ENCODE measurements around the gene PPFIA1. TPM values are rescaled to one million over a fixed set of nuclear protein-coding genes. Genes with fewer than 3 reads are reported as not detected.

Gene PPFIA1
- 13.7 TPM for polyA plus RNA-seq

DNA sequence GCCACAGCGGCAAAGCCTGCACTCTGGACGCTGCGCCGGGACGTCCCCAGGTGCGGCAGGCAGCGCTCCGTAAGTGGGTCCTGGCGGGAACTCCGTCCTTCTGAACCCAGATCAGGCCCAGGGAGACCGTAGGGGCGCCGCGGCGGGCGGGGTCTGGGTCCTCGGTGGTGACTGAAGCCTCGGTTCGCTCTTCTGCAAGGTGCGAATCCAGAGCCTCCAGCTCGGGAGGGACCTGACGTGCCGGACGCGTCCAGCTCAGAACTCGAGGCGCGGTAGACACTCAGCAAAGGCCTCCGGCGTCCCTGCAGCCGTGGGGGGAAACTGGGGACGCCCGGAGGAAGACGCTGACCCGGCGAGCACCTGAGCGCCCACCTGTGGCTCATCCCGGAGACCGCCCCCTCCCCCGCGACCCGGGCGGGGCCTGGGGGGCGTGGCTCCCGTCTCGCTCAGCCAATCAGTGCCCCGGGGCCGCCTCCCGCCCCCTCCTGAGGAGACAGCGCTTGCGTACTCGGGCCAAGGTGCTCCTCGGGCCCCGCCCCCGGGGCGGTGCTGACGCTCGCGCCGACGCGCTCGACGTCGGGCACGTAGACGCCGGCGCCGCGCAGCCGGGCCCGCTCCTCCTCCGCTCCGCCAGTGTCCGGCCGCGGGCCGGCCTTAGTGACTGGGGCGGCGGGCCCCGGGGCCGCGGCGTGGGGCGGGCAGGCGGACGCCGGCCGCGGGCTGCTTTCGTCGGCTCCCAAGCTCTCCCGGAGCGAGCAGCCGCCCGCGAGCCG, at the start of gene PPFIA1:
Gene PPFIA1, plus strand, starts transcription at position 587 of the 773 bp plus-strand sequence. CDS start 1,483 bp downstream, outside the sequence.
- Mint-ChIP-seq H3K27me3 (peaks cover 20% of the 10 kb centered on the region), H3K9me3 (no peaks in the 10 kb centered on the region), H3K27ac (peak within 1 kb of the TSS; percentile 64 to 94 (median 82)), H3K36me3 (peaks cover 4% of the 10 kb centered on the region), H3K4me1 (peaks cover 15 to 34% (median 29%) of the 10 kb centered on the region in 3 donors), H3K4me3 (peak within 1 kb of the TSS; percentile 85 to 95 (median 93))

DNA sequence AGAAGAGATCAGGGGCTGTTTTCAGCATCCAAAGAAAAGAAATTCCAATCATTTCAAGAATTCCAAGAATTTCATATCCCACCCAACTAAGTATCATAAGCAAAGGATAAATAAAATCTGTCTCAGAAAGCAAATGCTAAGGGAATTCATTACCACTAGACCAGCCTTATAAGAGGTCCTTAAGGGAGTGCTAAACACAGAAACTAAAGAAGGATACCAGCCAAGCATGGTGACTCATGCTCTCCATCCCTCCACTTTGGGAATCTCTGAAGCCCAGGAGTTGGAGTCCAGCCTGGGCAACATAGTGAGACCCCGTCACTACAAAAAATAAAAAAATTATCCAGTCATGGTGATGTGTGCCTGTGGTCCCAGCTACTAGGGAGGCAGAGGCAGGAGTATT, 49.6 kb upstream of the PPFIA1 start:
- Mint-ChIP-seq H3K27ac (no peak overlapping the region), H3K27me3 (peaks cover 23% of the 10 kb centered on the region), H3K4me3 (no peak overlapping the region), H3K9me3 (no peaks in the 10 kb centered on the region), H3K4me1 (no peaks in the 10 kb centered on the region), H3K36me3 (peaks cover 2% of the 10 kb centered on the region)

DNA sequence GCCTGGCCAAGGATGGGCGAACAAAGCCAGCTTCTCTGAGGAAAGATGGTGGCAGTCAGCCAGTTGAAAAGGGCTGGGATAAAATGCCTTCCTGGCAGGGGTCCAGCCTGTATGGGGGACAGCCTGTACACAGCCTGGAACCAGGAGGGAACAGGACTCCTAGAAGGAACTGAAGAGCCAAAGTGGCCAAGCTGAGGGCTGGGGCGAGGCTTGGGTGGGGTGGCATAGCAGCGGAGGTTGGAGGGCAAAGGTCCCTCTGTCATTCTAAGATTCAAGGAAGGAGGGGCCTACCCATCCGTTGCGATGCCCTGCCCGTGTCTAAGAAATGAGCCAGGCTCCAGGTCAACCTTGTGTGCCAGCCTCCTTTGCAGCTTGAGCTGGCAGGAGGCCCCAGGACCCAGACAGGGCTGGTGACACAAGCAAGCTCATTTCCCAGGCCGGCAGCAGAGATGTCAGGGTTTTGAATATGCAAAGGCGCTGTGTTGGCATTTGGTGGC, 44.8 kb upstream of the PPFIA1 start:
- no peak overlapping the region for H3K4me3 Mint-ChIP-seq
- no peak overlapping the region for H3K27ac Mint-ChIP-seq
- H3K27me3 Mint-ChIP-seq, result peaks cover 5% of the 10 kb centered on the region
- no peaks in the 10 kb centered on the region for H3K4me1 Mint-ChIP-seq
- no peaks in the 10 kb centered on the region for H3K36me3 Mint-ChIP-seq
- H3K9me3 Mint-ChIP-seq, result no peaks in the 10 kb centered on the region

DNA sequence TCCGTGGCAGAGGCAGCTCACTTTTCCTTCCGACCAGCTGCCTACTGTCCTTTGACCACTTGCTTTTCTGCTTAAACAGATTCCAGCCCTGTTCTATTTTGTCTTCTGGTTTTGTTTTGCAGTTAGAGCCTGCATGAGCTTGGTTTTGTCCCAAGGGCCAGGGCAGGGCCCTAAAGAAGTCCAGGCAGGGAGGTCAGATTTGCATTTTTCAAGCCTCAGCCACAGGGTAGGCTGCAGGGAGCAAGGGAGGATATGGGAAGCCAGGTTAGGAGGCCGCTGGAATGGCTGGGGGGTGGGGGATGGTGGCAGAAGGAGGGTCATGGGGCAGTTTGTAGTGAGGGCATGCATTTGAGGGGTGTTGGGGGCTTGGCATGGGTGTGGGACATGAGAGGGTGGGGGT, 44.3 kb upstream of the PPFIA1 start:
- H3K27me3 Mint-ChIP-seq, result peaks cover 5% of the 10 kb centered on the region
- H3K27ac Mint-ChIP-seq, result no peak overlapping the region
- no peaks in the 10 kb centered on the region for H3K4me1 Mint-ChIP-seq
- H3K9me3 Mint-ChIP-seq, result no peaks in the 10 kb centered on the region
- H3K36me3 Mint-ChIP-seq, result no peaks in the 10 kb centered on the region
- no peak overlapping the region for H3K4me3 Mint-ChIP-seq

DNA sequence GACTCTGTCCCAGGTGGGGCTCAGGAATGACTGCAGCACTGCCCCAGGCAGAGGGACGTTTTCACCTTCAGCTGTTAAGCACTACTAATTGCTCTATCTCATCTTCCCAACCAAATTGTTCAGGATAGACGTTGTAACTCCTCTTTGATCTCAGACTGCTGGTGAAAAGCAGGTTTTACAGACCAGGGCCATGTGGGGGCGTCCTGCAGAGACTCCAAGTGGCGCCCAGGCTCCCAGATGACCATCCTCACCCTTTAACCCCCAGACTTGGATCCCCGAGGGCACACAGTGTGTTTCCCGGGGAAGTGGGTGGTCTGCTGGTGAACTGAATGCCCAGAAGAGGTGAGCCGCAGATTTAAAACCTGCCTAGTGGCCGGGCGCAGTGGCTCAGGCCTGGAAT, 43.5 kb upstream of the PPFIA1 start:
- H3K27me3 Mint-ChIP-seq, result peaks cover 4% of the 10 kb centered on the region
- H3K4me3 Mint-ChIP-seq, result no peak overlapping the region
- H3K27ac Mint-ChIP-seq, result no peak overlapping the region
- H3K9me3 Mint-ChIP-seq, result no peaks in the 10 kb centered on the region
- no peaks in the 10 kb centered on the region for H3K4me1 Mint-ChIP-seq
- H3K36me3 Mint-ChIP-seq, result no peaks in the 10 kb centered on the region

DNA sequence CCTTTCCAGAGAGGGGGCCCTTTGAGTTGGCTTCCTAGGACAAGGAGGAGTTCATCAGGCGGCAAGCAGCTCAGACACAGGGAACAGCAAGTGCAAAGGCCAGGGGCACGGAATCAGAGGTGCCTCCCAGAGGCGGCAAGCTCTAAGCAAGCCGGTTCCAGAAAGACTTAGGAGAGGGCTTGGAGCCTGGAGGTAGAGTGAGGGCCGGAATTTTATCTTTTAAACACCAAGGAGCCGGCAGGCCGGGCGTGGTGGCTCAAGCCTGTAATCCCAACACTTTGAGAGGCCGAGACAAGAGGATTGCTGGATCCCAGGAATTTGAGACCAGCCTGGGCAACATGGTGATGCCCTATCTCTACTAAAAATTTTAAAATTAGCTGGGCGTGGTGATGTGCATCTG, 40.8 kb upstream of the PPFIA1 start:
- Mint-ChIP-seq H3K27me3 (peaks cover 3% of the 10 kb centered on the region), H3K4me1 (no peaks in the 10 kb centered on the region), H3K4me3 (no peak overlapping the region), H3K27ac (no peak overlapping the region), H3K36me3 (no peaks in the 10 kb centered on the region), H3K9me3 (peaks cover 0 to 4% (median 0%) of the 10 kb centered on the region in 3 donors)

DNA sequence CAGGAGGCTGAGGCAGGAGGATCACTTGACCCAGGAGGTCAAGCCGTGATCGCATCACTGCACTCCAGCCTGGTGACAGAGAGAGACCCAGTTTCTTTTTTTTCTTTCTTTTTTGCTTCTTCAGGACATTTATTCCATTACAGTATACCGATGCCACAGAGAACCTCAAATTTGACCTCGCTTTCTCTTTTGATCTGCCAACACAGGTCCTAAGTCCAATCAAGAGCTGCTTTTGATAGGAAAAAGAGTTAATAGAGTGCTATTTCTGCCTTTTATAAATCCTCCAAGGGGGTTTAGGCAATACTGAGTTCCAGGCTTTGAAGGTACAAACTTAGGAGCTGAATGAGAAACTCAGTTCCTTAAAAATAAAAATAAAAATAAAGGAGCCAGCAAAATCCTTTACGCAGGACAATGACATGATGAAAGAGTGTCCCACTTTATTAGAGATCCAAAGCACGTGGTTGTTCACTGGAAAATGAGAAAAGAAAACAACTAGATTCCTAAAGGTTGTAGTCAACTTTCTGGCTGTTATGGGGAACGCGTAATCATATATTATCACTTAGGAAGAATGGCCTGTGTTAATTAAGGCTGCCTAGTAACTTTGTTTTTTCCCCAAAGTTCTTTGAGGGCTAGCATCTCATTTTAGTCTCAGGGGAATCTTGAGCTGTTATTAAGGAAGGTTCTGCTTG, 40.2 kb upstream of the PPFIA1 start:
- Mint-ChIP-seq H3K4me3 (no peak overlapping the region), H3K27me3 (peaks cover 4% of the 10 kb centered on the region), H3K27ac (no peak overlapping the region), H3K4me1 (no peaks in the 10 kb centered on the region), H3K36me3 (no peaks in the 10 kb centered on the region), H3K9me3 (peaks cover 0 to 4% (median 0%) of the 10 kb centered on the region in 3 donors)

DNA sequence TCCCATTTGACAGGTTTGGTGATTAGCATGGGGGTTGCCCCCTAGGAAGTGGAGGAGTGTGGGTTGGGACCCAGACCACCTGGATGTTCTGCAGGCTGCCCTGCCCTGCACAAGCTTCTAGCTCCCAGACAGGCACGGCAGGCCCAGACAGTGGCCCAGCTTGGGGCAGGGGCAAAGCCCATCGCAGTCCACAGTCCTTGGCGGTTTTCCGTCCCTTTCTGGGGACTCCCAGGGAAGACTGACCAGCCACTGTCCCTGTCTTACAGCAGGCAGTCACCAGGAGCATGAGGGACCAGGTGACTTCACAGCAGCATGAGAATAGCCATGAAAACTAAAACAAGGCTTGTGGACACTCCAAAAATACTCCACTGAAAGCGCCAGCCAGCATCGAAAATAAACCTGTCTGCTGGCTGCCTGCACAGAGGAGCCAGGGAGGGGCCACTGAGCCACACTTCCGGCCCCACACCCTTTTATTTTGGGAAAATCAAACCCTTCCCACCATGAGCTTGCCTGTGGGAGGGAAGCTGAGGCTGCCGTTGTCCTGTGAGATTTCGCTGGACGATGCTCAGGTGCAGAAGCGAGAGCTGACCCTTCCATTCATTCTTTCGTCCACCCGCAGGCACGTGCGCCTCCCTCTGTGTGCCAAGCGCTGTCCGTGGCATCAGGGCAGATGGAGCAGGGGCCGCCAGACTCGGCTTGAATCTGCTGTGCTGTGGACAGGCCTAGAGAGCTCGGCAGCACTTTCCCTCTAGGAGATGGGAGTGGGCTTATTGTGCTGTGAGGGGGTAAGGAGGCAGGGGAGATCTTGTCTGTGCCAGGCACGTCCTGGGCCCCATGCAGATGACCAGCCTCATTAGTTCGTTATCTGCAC, 39.4 kb upstream of the PPFIA1 start:
- H3K9me3 Mint-ChIP-seq, result peaks cover 0 to 4% (median 0%) of the 10 kb centered on the region in 3 donors
- H3K4me1 Mint-ChIP-seq, result no peaks in the 10 kb centered on the region
- H3K36me3 Mint-ChIP-seq, result no peaks in the 10 kb centered on the region
- H3K27me3 Mint-ChIP-seq, result peaks cover 4% of the 10 kb centered on the region
- no peak overlapping the region for H3K4me3 Mint-ChIP-seq
- H3K27ac Mint-ChIP-seq, result no peak overlapping the region

DNA sequence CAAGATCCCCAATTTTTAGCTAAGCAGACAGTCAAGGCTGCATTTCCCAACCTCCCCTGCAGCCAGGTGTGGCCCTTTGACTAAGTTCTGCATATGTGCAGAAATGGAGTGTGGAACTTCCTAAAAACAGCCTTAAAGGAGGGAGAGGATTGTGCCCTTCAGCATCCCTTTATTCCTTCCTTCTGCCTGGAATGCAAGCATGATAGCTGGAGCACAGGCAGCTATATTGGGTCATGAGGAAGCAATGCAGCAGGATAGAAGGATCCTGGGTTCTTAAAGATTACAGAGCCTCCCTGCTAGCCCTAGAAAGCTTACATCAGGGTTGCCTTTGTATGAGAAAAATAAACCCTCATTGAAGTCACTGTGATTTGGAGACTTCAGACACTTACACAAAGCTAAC, 37.5 kb upstream of the PPFIA1 start:
- H3K27ac Mint-ChIP-seq, result no peak overlapping the region
- H3K4me1 Mint-ChIP-seq, result no peaks in the 10 kb centered on the region
- no peak overlapping the region for H3K4me3 Mint-ChIP-seq
- no peaks in the 10 kb centered on the region for H3K36me3 Mint-ChIP-seq
- peaks cover 5% of the 10 kb centered on the region for H3K27me3 Mint-ChIP-seq
- peaks cover 0 to 4% (median 0%) of the 10 kb centered on the region in 3 donors for H3K9me3 Mint-ChIP-seq

DNA sequence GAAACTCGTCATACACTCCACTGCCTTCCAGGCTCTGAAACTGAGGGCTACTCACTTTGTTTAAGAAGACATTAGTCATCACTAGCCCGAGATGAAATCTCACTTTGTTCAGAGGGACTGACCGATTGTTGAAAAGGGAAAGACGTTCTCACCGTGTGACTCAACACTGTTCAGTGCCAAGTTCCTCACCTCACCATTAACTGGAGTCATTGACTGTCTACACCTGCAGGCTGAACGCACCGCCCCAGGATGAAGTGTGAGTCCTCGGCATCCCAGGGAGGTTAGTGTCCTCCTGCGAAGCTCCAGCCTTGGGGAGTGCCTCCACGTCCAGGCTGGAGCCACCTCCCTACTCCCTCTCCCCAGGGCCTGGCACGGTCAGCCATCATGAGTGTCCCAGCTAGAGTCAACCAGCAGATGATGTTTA, 37.0 kb upstream of the PPFIA1 start:
- peaks cover 5% of the 10 kb centered on the region for H3K27me3 Mint-ChIP-seq
- H3K4me1 Mint-ChIP-seq, result no peaks in the 10 kb centered on the region
- no peak overlapping the region for H3K27ac Mint-ChIP-seq
- no peak overlapping the region for H3K4me3 Mint-ChIP-seq
- peaks cover 0 to 4% (median 0%) of the 10 kb centered on the region in 3 donors for H3K9me3 Mint-ChIP-seq
- H3K36me3 Mint-ChIP-seq, result no peaks in the 10 kb centered on the region

DNA sequence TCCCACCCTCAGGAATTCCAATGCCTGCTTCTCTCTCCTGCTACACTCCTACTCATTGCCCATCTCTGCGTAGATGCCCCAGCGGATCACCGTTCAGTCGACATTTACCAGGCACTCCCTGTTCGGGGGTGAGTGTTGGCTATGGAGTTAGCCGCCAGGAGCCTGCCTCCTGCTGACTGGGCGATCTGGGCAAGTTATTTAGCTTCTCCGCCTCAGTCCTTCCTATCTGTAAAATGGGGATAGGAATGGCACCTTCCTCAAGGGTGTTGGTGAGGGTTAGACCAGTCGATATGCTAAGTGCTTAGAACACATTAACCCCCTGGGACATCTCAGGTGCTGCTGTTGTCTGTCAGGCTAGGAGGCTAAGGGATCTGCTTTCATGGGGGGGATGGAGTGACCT, 36.5 kb upstream of the PPFIA1 start:
- H3K9me3 Mint-ChIP-seq, result peaks cover 0 to 4% (median 0%) of the 10 kb centered on the region in 3 donors
- H3K27ac Mint-ChIP-seq, result no peak overlapping the region
- no peak overlapping the region for H3K4me3 Mint-ChIP-seq
- no peaks in the 10 kb centered on the region for H3K36me3 Mint-ChIP-seq
- no peaks in the 10 kb centered on the region for H3K4me1 Mint-ChIP-seq
- H3K27me3 Mint-ChIP-seq, result peaks cover 5% of the 10 kb centered on the region

DNA sequence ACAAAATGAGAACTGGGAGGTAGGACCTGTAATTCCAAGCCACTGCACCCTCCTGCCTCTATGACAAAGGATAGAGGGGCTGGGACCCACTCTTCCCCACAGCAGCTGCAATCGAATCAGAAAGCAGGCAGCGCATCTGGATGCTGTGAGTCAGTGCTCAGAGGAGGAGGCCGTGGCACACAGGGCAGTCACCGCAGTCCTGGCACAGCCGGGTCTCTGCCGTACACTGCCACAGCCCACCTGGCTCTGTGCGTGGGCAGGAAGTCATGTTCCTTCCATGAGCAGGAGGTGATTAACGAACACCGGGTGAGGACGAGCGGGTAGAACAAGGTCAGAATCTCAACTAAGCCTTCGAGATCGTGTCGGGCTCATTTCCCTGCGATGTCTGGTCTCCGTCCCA, 30.2 kb upstream of the PPFIA1 start:
- H3K4me1 Mint-ChIP-seq, result peaks cover 0 to 1% (median 0%) of the 10 kb centered on the region in 3 donors
- no peak overlapping the region for H3K4me3 Mint-ChIP-seq
- H3K27me3 Mint-ChIP-seq, result peaks cover 2% of the 10 kb centered on the region
- H3K36me3 Mint-ChIP-seq, result no peaks in the 10 kb centered on the region
- H3K27ac Mint-ChIP-seq, result no peak overlapping the region
- no peaks in the 10 kb centered on the region for H3K9me3 Mint-ChIP-seq

DNA sequence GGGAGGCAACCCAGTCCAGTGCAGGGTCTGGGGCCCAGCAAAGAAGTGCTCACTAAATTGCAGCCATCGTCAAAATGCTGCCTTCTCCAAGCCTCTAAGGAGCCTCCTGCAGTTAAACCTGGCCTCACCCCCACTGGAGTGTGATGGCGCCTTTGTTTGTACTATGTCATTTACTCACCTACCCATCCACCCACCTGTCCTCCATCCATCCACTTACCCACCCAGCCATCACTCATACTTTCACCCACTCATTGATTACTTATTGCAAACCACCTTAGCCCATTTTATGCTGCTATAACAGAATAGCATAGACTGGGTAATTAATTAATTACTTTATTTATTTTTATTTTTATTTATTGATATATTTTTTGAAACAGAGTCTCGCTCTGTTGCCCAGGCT, 28.8 kb upstream of the PPFIA1 start:
- no peak overlapping the region for H3K4me3 Mint-ChIP-seq
- no peaks in the 10 kb centered on the region for H3K36me3 Mint-ChIP-seq

DNA sequence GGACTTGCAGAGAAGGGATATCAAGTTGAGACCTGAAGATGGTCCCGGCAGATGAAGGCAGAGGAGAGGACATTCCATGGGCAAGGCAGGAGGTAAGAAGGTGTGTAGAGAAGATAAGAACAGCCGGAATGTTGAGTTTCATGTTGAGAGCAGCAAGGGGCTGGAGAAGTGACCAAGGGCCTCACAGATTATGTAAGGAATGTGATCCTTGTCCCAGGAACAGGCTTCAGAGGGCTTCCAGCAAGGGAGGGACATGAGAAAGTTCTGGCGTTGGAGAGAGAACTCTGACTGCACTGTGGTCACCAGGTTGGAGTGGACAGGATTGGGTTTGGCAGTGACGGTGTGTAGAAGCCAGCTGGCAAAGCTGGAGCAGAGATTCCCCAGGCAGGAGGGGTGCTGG, 27.6 kb upstream of the PPFIA1 start:
- H3K4me3 Mint-ChIP-seq, result no peak overlapping the region
- no peaks in the 10 kb centered on the region for H3K36me3 Mint-ChIP-seq

More for the DNA sequence above, 28.8 kb upstream of the PPFIA1 start:
- Mint-ChIP-seq H3K27me3 (peaks cover 2% of the 10 kb centered on the region), H3K4me1 (peaks cover 0 to 1% (median 0%) of the 10 kb centered on the region in 3 donors), H3K27ac (no peak overlapping the region), H3K9me3 (no peaks in the 10 kb centered on the region)

More for the DNA sequence above, 27.6 kb upstream of the PPFIA1 start:
- H3K4me1 Mint-ChIP-seq, result peaks cover 0 to 1% (median 0%) of the 10 kb centered on the region in 3 donors
- H3K27ac Mint-ChIP-seq, result no peak overlapping the region
- H3K9me3 Mint-ChIP-seq, result no peaks in the 10 kb centered on the region
- peaks cover 1% of the 10 kb centered on the region for H3K27me3 Mint-ChIP-seq

Data from IgD-negative memory B cell (primary cell).